GM12891 (cell line): ENCODE data around the gene ACYP2. TPM values are rescaled to one million over a fixed set of nuclear protein-coding genes. Genes with fewer than 3 reads are reported as not detected.
"Not testable (repeated sequence)": the region's sequence is repeated elsewhere in the genome, so short reads cannot be mapped to it uniquely, and the experiment has no call there.

Experiments
- DNase-seq: peaks from one replicate; pipeline ENCODE4 v3.0.0; 2011; ENCODE audit warnings: low spot score; ENCODE audit not compliant: insufficient read length
- FAIRE-seq: peaks from 2 replicates; lab custom pipeline; 2011; peaks lifted over from hg19 to GRCh38; lab: Jason Lieb, UNC
- PAX5 ChIP-seq: IDR thresholded peaks from 2 replicates; pipeline ENCODE4 v1.6.1; 2011; ENCODE audit warnings: low read length, moderate library complexity, mild to moderate bottlenecking; ENCODE audit not compliant: insufficient read depth, severe bottlenecking
- POLR2A ChIP-seq: IDR thresholded peaks from 2 replicates; pipeline ENCODE4 v1.6.1; 2011; ENCODE audit warnings: low read depth, low read length, control low read depth
- POLR2AphosphoS5 ChIP-seq: IDR thresholded peaks from 2 replicates; pipeline ENCODE4 v1.6.1; 2011; ENCODE audit warnings: low read depth, low read length, control low read depth
- POU2F2 ChIP-seq: IDR thresholded peaks from 2 replicates; pipeline ENCODE4 v1.6.1; 2011; ENCODE audit warnings: low read depth, mild to moderate bottlenecking, control low read depth, low read length, moderate library complexity
- SPI1 ChIP-seq: IDR thresholded peaks from 2 replicates; pipeline ENCODE4 v1.6.1; 2011; ENCODE audit warnings: low read depth, low read length, control low read depth
- TAF1 ChIP-seq: IDR thresholded peaks from 2 replicates; pipeline ENCODE4 v1.6.1; 2011; ENCODE audit warnings: low read depth, low read length, control low read depth
- polyA plus RNA-seq: library from polyadenylated mRNA; unstranded; fragments of >200 nt; gene quantifications from one replicate; pipeline ENCODE4 v1.2.1, GENCODE V29; 2012; ENCODE audit warnings: low read depth, missing spikeins, inconsistent platforms; ENCODE audit not compliant: missing spikeins

ACYP2 gene
- polyA plus RNA-seq, result 10.7 TPM

- DNase-seq (peak; percentile 73), FAIRE-seq (peak; percentile 96)
- TF ChIP-seq SPI1 (peak; percentile 83), POLR2A (peak; percentile 87; the same call in 1 of the 2 replicates), TAF1 (peak; percentile 87), POLR2AphosphoS5 (peak; percentile 92), PAX5 (no peak), POU2F2 (peak; percentile 69)
Measured at GRCh38 chr2:54115284-54116137, at the start of gene ACYP2. Gene ACYP2 (plus strand): TSS chr2:54115615.

DNA sequence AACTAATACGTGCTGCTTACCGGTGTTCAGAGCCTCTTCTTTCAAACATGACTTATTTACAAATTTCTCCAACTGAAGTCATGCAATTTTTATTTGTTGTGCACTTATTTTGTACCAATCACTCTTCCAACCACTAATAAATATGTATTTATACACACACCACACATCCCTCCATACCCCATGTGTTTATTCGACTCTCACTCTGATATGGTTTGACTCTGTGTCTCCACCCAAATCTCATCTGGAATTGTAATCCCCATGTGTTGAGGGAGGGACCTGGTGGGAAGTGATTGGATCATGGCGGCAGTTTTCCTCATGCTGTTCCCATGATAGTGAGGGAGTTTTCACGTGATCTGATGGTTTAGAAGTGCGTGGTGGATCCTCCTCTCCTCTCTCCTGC is 49.5 kb upstream of the ACYP2 start:
- DNase-seq, result no peak
- no peak for TF ChIP-seq POLR2A
- TF ChIP-seq SPI1, result no peak
- TF ChIP-seq POLR2AphosphoS5, result no peak
- TF ChIP-seq POU2F2, result no peak
- TF ChIP-seq TAF1, result no peak
- TF ChIP-seq PAX5, result no peak
- FAIRE-seq, result no peak

- TF ChIP-seq POLR2AphosphoS5 (no peak), PAX5 (no peak), TAF1 (no peak), POLR2A (no peak), POU2F2 (no peak), SPI1 (no peak)
- FAIRE-seq (no peak), DNase-seq (no peak)
Measured at GRCh38 chr2:54067851-54068375, 47.5 kb upstream of the ACYP2 start.

DNA sequence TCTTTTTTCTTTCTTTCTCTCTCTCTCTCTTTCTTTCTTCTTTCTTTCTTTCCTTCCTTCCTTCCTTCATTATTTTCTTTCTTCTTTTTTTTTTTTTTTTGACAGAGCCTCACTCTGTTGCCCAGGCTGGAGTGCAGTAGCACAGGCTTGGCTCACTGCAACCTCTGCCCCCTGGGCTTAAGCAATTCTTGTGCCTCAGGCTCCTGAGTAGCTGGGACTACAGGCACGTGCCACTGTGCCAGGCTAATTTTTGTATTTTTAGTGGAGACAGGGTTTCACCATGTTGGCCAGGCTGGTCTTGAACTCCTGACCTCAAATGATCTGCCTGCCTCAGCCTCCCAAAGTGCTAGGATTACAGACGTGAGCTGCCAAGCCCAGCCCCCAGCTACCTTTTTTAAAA is 42.9 kb upstream of the ACYP2 start:
- FAIRE-seq, result not testable (repeated sequence)

DNA sequence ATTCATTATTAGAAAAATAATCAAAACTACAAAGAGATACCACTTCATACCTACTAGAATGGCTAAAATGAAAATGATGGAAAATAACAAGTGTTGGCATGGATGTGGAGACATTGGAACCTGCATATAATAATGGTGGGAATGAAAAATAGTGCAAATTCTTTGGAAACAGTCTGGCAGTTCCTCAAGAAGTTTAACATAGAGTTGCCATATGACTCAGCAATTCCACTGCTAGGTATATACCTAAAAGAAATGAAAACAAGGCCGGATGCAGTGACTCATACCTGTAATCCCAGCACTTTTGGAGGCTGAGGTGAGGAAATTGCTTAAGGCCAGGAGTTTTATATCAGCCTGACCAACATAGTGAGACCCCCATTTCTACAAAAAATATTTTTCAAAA is 41.6 kb upstream of the ACYP2 start:
- DNase-seq (no peak), FAIRE-seq (no peak)

More for the DNA sequence above, 42.9 kb upstream of the ACYP2 start:
- DNase-seq, result not testable (repeated sequence)

GRCh38 chr2:54074606-54075341 is 40.6 kb upstream of the ACYP2 start:
- FAIRE-seq, result no peak
- no peak for DNase-seq
- TF ChIP-seq TAF1, result no peak

More for the DNA sequence above, 41.6 kb upstream of the ACYP2 start:
- TF ChIP-seq TAF1, result no peak
- TF ChIP-seq POLR2A, result no peak
- no peak for TF ChIP-seq SPI1
- TF ChIP-seq POU2F2, result no peak
- TF ChIP-seq POLR2AphosphoS5, result no peak

- TF ChIP-seq POU2F2, result no peak
- no peak for TF ChIP-seq PAX5
- no peak for TF ChIP-seq POLR2AphosphoS5
- no peak for TF ChIP-seq SPI1
- no peak for TF ChIP-seq TAF1
- no peak for TF ChIP-seq POLR2A
- FAIRE-seq (no peak), DNase-seq (no peak)
Measured at GRCh38 chr2:54076586-54076985, 38.8 kb upstream of the ACYP2 start.

DNA sequence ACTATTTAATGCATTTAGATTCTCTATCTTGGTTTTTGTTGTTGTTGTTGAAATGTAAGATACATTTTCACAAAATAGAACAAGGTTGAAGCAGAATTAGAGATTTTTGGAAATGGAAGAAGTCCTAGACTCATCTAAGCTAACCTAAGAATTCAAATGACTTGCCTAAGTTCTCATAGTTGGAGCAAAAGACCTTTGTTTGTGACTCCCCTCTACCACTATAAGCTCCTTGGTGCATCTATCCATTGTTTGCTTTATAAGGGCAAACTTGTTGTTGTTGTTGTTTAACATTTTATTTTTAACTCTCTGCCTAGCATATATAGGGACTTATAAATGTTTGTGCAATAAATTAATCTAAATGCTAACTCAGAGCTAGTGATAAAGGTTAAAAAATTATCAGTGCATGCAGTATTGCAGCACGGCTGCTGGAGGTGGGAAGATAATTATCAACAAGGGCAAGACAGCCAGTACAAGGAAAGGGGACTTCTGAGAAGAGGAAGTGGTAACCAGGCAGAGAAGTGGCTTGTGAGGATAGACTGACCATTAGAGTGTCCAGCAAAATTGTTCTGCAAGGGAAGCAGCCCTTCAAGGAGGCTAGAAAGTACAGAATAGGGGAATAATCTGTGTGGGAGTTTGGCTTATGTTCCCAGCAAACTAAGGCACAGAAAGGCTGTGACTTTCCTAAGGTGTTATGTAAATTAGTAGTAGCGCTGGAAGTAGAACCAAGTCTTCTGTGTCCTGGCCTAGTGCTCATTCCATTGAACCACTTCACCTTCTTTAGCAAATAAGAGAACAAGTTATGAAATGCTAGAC is 38.1 kb upstream of the ACYP2 start:
- no peak for DNase-seq
- no peak for FAIRE-seq
- TF ChIP-seq TAF1 (no peak), POLR2AphosphoS5 (no peak), POU2F2 (no peak), SPI1 (peak; percentile 73), PAX5 (no peak), POLR2A (no peak)

- TF ChIP-seq PAX5 (no peak), POLR2AphosphoS5 (no peak), POLR2A (no peak), TAF1 (no peak), POU2F2 (no peak), SPI1 (no peak)
- FAIRE-seq, result no peak
- DNase-seq, result no peak
Measured at GRCh38 chr2:54079331-54079730, 36.1 kb upstream of the ACYP2 start.
